ENCODE measurements around the gene SLC35A4. TPM values are rescaled to one million over a fixed set of nuclear protein-coding genes. Genes with fewer than 3 reads are reported as not detected.

SLC35A4 gene
- total RNA-seq, 1 donor from 2014 or later = 13.2 TPM

GRCh38 chr5:140549237-140550144, 15.1 kb upstream of the SLC35A4 start:
- TF ChIP-seq CTCF (IDR thresholded peaks at IDR 0.05; ENCODE audit: insufficient read depth, low read length, severe bottlenecking) = no peak
- FAIRE-seq (no peak), DNase-seq (ENCODE audit: low read depth) (no peak)
- no peak overlapping the region for H3K4me3 ChIP-seq (ENCODE audit: low read depth, low read length)
- H3K27me3 ChIP-seq (ENCODE audit: control insufficient read depth, insufficient read depth, low read length) = no peaks in the 10 kb centered on the region
- H3K36me3 ChIP-seq (ENCODE audit: control insufficient read depth, insufficient read depth, low read length) = peaks cover 22% of the 10 kb centered on the region

- FAIRE-seq (no peak), DNase-seq (ENCODE audit: low read depth) (no peak)
- H3K4me3 ChIP-seq (ENCODE audit: low read depth, low read length) = no peak overlapping the region
- TF ChIP-seq CTCF (IDR thresholded peaks at IDR 0.05; ENCODE audit: insufficient read depth, low read length, severe bottlenecking) = no peak
- H3K36me3 ChIP-seq (ENCODE audit: control insufficient read depth, insufficient read depth, low read length) = peaks cover 22% of the 10 kb centered on the region
- no peaks in the 10 kb centered on the region for H3K27me3 ChIP-seq (ENCODE audit: control insufficient read depth, insufficient read depth, low read length)
These were observed 14.2 kb upstream of the SLC35A4 start for GRCh38 chr5:140550147-140551079.

GRCh38 chr5:140551872-140552271, 12.8 kb upstream of the SLC35A4 start:
- DNase-seq (ENCODE audit: low read depth) (no peak), FAIRE-seq (no peak)
- no peak for TF ChIP-seq CTCF (IDR thresholded peaks at IDR 0.05; ENCODE audit: insufficient read depth, low read length, severe bottlenecking)
- H3K36me3 ChIP-seq (ENCODE audit: control insufficient read depth, insufficient read depth, low read length) = peaks cover 22% of the 10 kb centered on the region
- H3K27me3 ChIP-seq (ENCODE audit: control insufficient read depth, insufficient read depth, low read length) = no peaks in the 10 kb centered on the region
- H3K4me3 ChIP-seq (ENCODE audit: low read depth, low read length) = no peak overlapping the region

- peaks cover 22% of the 10 kb centered on the region for H3K36me3 ChIP-seq (ENCODE audit: control insufficient read depth, insufficient read depth, low read length)
- no peak overlapping the region for H3K4me3 ChIP-seq (ENCODE audit: low read depth, low read length)
- H3K27me3 ChIP-seq (ENCODE audit: control insufficient read depth, insufficient read depth, low read length) = no peaks in the 10 kb centered on the region
- peak; percentile 76 for DNase-seq (ENCODE audit: low read depth)
- no peak for TF ChIP-seq CTCF (IDR thresholded peaks at IDR 0.05; ENCODE audit: insufficient read depth, low read length, severe bottlenecking)
- FAIRE-seq = no peak
These were observed 11.0 kb upstream of the SLC35A4 start for GRCh38 chr5:140553657-140554056.

- no peak overlapping the region for H3K4me3 ChIP-seq (ENCODE audit: low read depth, low read length)
- FAIRE-seq = no peak
- DNase-seq (ENCODE audit: low read depth) = peak; percentile 73
- TF ChIP-seq CTCF (IDR thresholded peaks at IDR 0.05; ENCODE audit: insufficient read depth, low read length, severe bottlenecking) = no peak
- no peaks in the 10 kb centered on the region for H3K27me3 ChIP-seq (ENCODE audit: control insufficient read depth, insufficient read depth, low read length)
- H3K36me3 ChIP-seq (ENCODE audit: control insufficient read depth, insufficient read depth, low read length) = peaks cover 18% of the 10 kb centered on the region
These were observed 10.2 kb upstream of the SLC35A4 start for GRCh38 chr5:140554454-140554853.
